ENCODE results near the gene ASB13. TPM values are rescaled to one million over a fixed set of nuclear protein-coding genes. Genes with fewer than 3 reads are reported as not detected.

Gene ASB13
- polyA plus RNA-seq, 2 donors, result 12.2 to 13.9 TPM

DNA sequence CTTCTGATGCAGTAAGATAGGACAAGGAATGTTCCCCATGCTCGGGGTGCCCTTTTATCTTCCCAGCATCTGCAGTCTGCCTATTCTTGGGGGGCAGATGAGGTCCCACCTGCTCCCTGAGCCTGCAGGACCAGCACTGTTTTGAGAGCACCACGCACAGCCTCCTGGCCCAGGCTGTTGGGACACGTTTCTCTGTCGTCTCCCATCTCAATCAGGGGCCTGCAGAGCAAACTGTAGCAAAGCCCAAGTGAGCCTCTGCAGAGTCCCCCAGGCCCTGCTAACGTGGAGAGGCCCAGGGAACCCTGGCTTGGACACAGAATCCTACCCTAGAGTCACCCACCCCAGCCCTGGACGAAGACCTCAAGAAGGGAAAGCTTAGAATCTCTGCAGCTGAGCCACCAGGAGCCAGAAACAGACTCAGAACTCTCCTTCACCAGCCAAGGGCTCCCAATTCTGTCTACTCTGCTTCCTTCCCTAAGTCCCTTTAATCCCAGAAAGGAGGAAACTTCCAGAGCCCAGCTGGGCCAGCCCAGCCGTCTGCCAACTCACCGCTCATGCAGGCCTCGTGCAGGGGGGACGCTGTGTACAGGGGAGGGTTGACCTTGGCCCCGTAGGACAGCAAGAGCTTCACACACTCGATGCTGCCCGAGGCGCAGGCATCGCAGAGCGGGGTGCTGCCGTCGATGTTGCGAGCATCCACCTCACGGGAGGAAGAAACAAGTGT lies 15.6 kb downstream of the ASB13 start:
- H3K36me3 ChIP-seq (ENCODE audit: control insufficient read depth in 2 of 2, insufficient read depth in 2 of 2, low read length in 1 of 2), result peaks cover 0 to 21% of the 10 kb centered on the region in 2 donors
- H3K27me3 ChIP-seq (ENCODE audit: control insufficient read depth in 1 of 2, insufficient read depth in 2 of 2, low read length in 2 of 2), result no peaks in the 10 kb centered on the region
- 81 to 85% methylated on average over 20 of the region's 20 CpGs for WGBS, 2 donors
- peaks cover 0 to 4% of the 10 kb centered on the region in 2 donors for H3K4me1 ChIP-seq (ENCODE audit: control insufficient read depth in 2 of 2, insufficient read depth in 2 of 2, low read length in 1 of 2)
- no peaks in the 10 kb centered on the region for H3K9me3 ChIP-seq (ENCODE audit: control insufficient read depth in 2 of 2, insufficient read depth in 1 of 2, low read depth in 1 of 2, low read length in 1 of 2)
- H3K27ac ChIP-seq (ENCODE audit: low read depth in 2 of 2, low read length in 1 of 2), result peak overlapping the region in 1 of 2 donors; percentile 5
- no peak overlapping the region for H3K4me3 ChIP-seq (ENCODE audit: low read depth in 1 of 2, low read length in 2 of 2)

DNA sequence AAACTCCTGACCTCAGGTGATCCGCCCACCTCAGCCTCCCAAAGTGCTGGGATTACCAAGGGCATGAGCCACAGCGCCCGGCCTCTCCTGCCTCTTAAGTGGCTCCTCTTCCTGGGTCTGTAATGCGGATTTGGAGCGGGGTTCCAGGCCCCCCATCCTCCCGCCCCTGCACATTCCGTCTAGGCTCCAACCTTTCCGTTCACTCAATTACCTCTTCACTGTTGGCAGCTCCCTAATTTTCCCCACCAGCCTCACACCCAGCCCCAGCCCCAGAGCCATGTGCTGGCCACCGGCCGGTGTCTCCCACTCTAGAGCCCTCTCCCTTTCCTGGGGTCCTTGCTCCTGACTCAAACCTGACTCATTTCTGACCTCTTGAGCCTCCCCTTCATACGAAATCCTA lies 16.6 kb downstream of the ASB13 start:
- Histone ChIP-seq H3K4me3 (ENCODE audit: low read depth in 1 of 2, low read length in 2 of 2) (no peak overlapping the region), H3K27me3 (ENCODE audit: control insufficient read depth in 1 of 2, insufficient read depth in 2 of 2, low read length in 2 of 2) (no peaks in the 10 kb centered on the region), H3K4me1 (ENCODE audit: control insufficient read depth in 2 of 2, insufficient read depth in 2 of 2, low read length in 1 of 2) (peaks cover 0 to 4% of the 10 kb centered on the region in 2 donors), H3K9me3 (ENCODE audit: control insufficient read depth in 2 of 2, insufficient read depth in 1 of 2, low read depth in 1 of 2, low read length in 1 of 2) (no peaks in the 10 kb centered on the region), H3K27ac (ENCODE audit: low read depth in 2 of 2, low read length in 1 of 2) (no peak overlapping the region), H3K36me3 (ENCODE audit: control insufficient read depth in 2 of 2, insufficient read depth in 2 of 2, low read length in 1 of 2) (peaks cover 0 to 21% of the 10 kb centered on the region in 2 donors)
- 96 to 97% methylated on average over 11 of the region's 11 CpGs for WGBS, 2 donors

DNA sequence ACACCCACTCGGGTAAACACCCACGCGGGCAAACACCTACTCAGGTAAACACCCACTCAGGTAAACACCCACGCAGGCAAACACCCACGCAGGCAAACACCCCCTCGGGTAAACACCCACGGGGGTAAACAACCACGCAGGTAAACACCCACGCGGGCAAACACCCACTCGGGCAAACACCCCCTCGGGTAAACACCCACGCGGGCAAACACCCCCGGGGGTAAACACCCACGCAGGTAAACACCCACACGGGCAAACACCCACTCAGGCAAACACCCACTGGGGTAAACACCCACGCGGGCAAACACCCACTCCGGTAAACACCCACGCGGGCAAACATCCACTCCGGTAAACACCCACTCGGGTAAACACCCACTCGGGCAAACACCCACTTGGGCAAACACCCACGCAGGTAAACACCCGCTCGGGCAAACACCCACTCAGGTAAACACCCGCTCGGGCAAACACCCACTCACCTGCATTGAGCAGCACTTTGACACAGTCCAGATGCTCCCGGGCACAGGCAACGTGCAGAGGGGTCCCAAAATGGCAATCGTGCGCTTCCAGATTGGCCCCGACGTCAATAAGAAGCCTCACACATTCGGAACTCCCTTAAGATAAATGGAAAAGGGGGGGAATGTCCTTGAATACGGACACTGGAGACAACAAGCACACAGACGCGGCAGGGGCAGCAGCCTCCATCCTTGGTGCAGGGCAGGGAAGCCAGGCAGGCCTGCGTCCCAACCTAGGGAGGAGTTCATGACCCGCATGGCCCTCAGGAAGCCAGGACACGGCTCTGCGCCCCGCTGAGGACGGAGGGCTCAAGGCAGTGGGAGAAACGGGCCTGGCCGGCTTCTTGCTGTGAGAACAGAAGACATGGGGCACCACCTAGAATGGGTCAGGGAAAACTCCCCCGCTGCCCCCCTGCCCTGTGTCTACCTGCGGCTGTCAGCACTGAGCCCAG lies 17.6 kb downstream of the ASB13 start:
- Histone ChIP-seq H3K4me3 (ENCODE audit: low read depth in 1 of 2, low read length in 2 of 2) (no peak overlapping the region), H3K27me3 (ENCODE audit: control insufficient read depth in 1 of 2, insufficient read depth in 2 of 2, low read length in 2 of 2) (no peaks in the 10 kb centered on the region), H3K27ac (ENCODE audit: low read depth in 2 of 2, low read length in 1 of 2) (no peak overlapping the region), H3K36me3 (ENCODE audit: control insufficient read depth in 2 of 2, insufficient read depth in 2 of 2, low read length in 1 of 2) (peaks cover 0 to 22% of the 10 kb centered on the region in 2 donors), H3K4me1 (ENCODE audit: control insufficient read depth in 2 of 2, insufficient read depth in 2 of 2, low read length in 1 of 2) (no peaks in the 10 kb centered on the region), H3K9me3 (ENCODE audit: control insufficient read depth in 2 of 2, insufficient read depth in 1 of 2, low read depth in 1 of 2, low read length in 1 of 2) (no peaks in the 10 kb centered on the region)
- 90 to 91% methylated on average over 50 of the region's 50 CpGs for WGBS, 2 donors

- no peaks in the 10 kb centered on the region for H3K27me3 ChIP-seq (ENCODE audit: control insufficient read depth in 1 of 2, insufficient read depth in 2 of 2, low read length in 2 of 2)
- H3K4me3 ChIP-seq (ENCODE audit: low read depth in 1 of 2, low read length in 2 of 2), result no peak overlapping the region
- H3K9me3 ChIP-seq (ENCODE audit: control insufficient read depth in 2 of 2, insufficient read depth in 1 of 2, low read depth in 1 of 2, low read length in 1 of 2), result no peaks in the 10 kb centered on the region
- no peaks in the 10 kb centered on the region for H3K4me1 ChIP-seq (ENCODE audit: control insufficient read depth in 2 of 2, insufficient read depth in 2 of 2, low read length in 1 of 2)
- H3K36me3 ChIP-seq (ENCODE audit: control insufficient read depth in 2 of 2, insufficient read depth in 2 of 2, low read length in 1 of 2), result peaks cover 0 to 22% of the 10 kb centered on the region in 2 donors
- H3K27ac ChIP-seq (ENCODE audit: low read depth in 2 of 2, low read length in 1 of 2), result no peak overlapping the region
- 87% methylated on average over 11 of the region's 11 CpGs for WGBS, 2 donors
These were observed 18.7 kb downstream of the ASB13 start for GRCh38 chr10:5647507-5648240.

GRCh38 chr10:5645944-5646617 lies 20.3 kb downstream of the ASB13 start:
- Histone ChIP-seq H3K9me3 (ENCODE audit: control insufficient read depth in 2 of 2, insufficient read depth in 1 of 2, low read depth in 1 of 2, low read length in 1 of 2) (no peaks in the 10 kb centered on the region), H3K27me3 (ENCODE audit: control insufficient read depth in 1 of 2, insufficient read depth in 2 of 2, low read length in 2 of 2) (no peaks in the 10 kb centered on the region), H3K4me1 (ENCODE audit: control insufficient read depth in 2 of 2, insufficient read depth in 2 of 2, low read length in 1 of 2) (no peaks in the 10 kb centered on the region), H3K4me3 (ENCODE audit: low read depth in 1 of 2, low read length in 2 of 2) (no peak overlapping the region), H3K36me3 (ENCODE audit: control insufficient read depth in 2 of 2, insufficient read depth in 2 of 2, low read length in 1 of 2) (peaks cover 0 to 26% of the 10 kb centered on the region in 2 donors), H3K27ac (ENCODE audit: low read depth in 2 of 2, low read length in 1 of 2) (peak overlapping the region; percentile 34 to 36)
- WGBS, 2 donors, result 70 to 75% methylated on average over 21 of the region's 21 CpGs

- 39 to 46% methylated on average over 11 of the region's 11 CpGs for WGBS, 2 donors
- Histone ChIP-seq H3K27ac (ENCODE audit: low read depth in 2 of 2, low read length in 1 of 2) (peak overlapping the region; percentile 1 to 34), H3K36me3 (ENCODE audit: control insufficient read depth in 2 of 2, insufficient read depth in 2 of 2, low read length in 1 of 2) (peaks cover under 1 to 26% of the 10 kb centered on the region in 2 donors), H3K9me3 (ENCODE audit: control insufficient read depth in 2 of 2, insufficient read depth in 1 of 2, low read depth in 1 of 2, low read length in 1 of 2) (no peaks in the 10 kb centered on the region), H3K4me3 (ENCODE audit: low read depth in 1 of 2, low read length in 2 of 2) (no peak overlapping the region), H3K27me3 (ENCODE audit: control insufficient read depth in 1 of 2, insufficient read depth in 2 of 2, low read length in 2 of 2) (no peaks in the 10 kb centered on the region), H3K4me1 (ENCODE audit: control insufficient read depth in 2 of 2, insufficient read depth in 2 of 2, low read length in 1 of 2) (no peaks in the 10 kb centered on the region)
These were observed 21.0 kb downstream of the ASB13 start for GRCh38 chr10:5645375-5645774.

DNA sequence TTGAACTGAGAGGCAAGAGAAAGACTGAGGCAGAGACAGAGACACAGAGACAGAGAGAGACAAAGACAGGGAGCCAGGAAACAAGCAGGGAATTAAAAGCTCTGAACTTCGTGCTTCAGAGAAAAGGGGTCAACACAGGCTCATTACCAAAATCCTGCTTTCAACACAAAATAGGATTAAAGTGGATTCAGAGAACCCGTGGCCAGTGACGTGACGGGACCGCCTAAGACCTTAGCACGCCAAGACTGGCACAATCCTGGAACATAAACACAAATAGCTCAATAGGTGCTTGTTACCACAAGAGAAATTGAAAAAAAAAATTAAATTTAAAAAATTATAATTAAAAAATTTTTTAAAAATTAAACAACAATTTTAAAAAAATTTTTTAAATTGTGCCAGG lies 21.5 kb downstream of the ASB13 start:
- H3K27ac ChIP-seq (ENCODE audit: low read depth in 2 of 2, low read length in 1 of 2), result no peak overlapping the region
- no peaks in the 10 kb centered on the region for H3K9me3 ChIP-seq (ENCODE audit: control insufficient read depth in 2 of 2, insufficient read depth in 1 of 2, low read depth in 1 of 2, low read length in 1 of 2)
- peaks cover 5 to 31% of the 10 kb centered on the region in 2 donors for H3K36me3 ChIP-seq (ENCODE audit: control insufficient read depth in 2 of 2, insufficient read depth in 2 of 2, low read length in 1 of 2)
- H3K27me3 ChIP-seq (ENCODE audit: control insufficient read depth in 1 of 2, insufficient read depth in 2 of 2, low read length in 2 of 2), result no peaks in the 10 kb centered on the region
- no peak overlapping the region for H3K4me3 ChIP-seq (ENCODE audit: low read depth in 1 of 2, low read length in 2 of 2)
- 80 to 81% methylated on average over 6 of the region's 6 CpGs for WGBS, 2 donors
- H3K4me1 ChIP-seq (ENCODE audit: control insufficient read depth in 2 of 2, insufficient read depth in 2 of 2, low read length in 1 of 2), result no peaks in the 10 kb centered on the region

- peaks cover 5 to 28% of the 10 kb centered on the region in 2 donors for H3K36me3 ChIP-seq (ENCODE audit: control insufficient read depth in 2 of 2, insufficient read depth in 2 of 2, low read length in 1 of 2)
- no peaks in the 10 kb centered on the region for H3K27me3 ChIP-seq (ENCODE audit: control insufficient read depth in 1 of 2, insufficient read depth in 2 of 2, low read length in 2 of 2)
- WGBS, 2 donors, result 68 to 79% methylated on average over 8 of the region's 8 CpGs
- H3K27ac ChIP-seq (ENCODE audit: low read depth in 2 of 2, low read length in 1 of 2), result peak overlapping the region; percentile 0 to 56
- H3K9me3 ChIP-seq (ENCODE audit: control insufficient read depth in 2 of 2, insufficient read depth in 1 of 2, low read depth in 1 of 2, low read length in 1 of 2), result no peaks in the 10 kb centered on the region
- H3K4me1 ChIP-seq (ENCODE audit: control insufficient read depth in 2 of 2, insufficient read depth in 2 of 2, low read length in 1 of 2), result no peaks in the 10 kb centered on the region
- no peak overlapping the region for H3K4me3 ChIP-seq (ENCODE audit: low read depth in 1 of 2, low read length in 2 of 2)
These were observed 22.9 kb downstream of the ASB13 start for GRCh38 chr10:5643346-5644067.

All from esophagus (tissue), 2 donors.